NCI-H187 (cell line): ENCODE data around the gene SMG6.
"Not testable (repeated sequence)": the region's sequence is repeated elsewhere in the genome, so short reads cannot be mapped to it uniquely, and the experiment has no call there.

Experiments
- DNase-seq, 2 experiments: peaks; one replicate each; lab custom pipeline; 2025; lab: John Stamatoyannopoulos, UW

Gene SMG6

GRCh38 chr17:2303204-2304188 lies at the start of gene SMG6, which contains the start of gene SRR:
Gene SMG6, minus strand, starts transcription at chr17:2303785. Its CDS starts 65 bp downstream, at chr17:2303720.
Gene SRR, plus strand, starts transcription at chr17:2303950. Its CDS starts 11,611 bp downstream, at chr17:2315561.
- DNase-seq = peak; percentile 32 to 76

- DNase-seq = no peak
Measured at GRCh38 chr17:2351269-2351668, 47.7 kb upstream of the SMG6 start.

GRCh38 chr17:2347805-2348685 lies 44.5 kb upstream of the SMG6 start:
- peak; percentile 17 to 79 for DNase-seq

- DNase-seq = no peak
Measured at GRCh38 chr17:2346475-2346874, 42.9 kb upstream of the SMG6 start.

- DNase-seq = no peak
Measured at GRCh38 chr17:2344528-2344927, 40.9 kb upstream of the SMG6 start.

- DNase-seq = no peak
Measured at GRCh38 chr17:2343421-2343820, 39.8 kb upstream of the SMG6 start.

GRCh38 chr17:2338315-2338657 lies 34.7 kb upstream of the SMG6 start:
- DNase-seq = no peak

GRCh38 chr17:2337544-2338314 lies 34.1 kb upstream of the SMG6 start:
- no peak for DNase-seq

- DNase-seq = peak; percentile 12 to 20
Measured at GRCh38 chr17:2336852-2337543, 33.4 kb upstream of the SMG6 start, which contains the start of gene SGSM2. Gene SGSM2, plus strand, starts transcription at chr17:2337501. Its CDS starts 188 bp downstream, at chr17:2337689.

- DNase-seq = peak; percentile 27 to 70
Measured at GRCh38 chr17:2336215-2336851, 32.7 kb upstream of the SMG6 start, which contains the start of gene TSR1. Gene TSR1, minus strand, starts transcription at chr17:2336457. Its CDS starts 30 bp downstream, at chr17:2336427.

- no peak for DNase-seq
Measured at GRCh38 chr17:2335726-2336214, 32.2 kb upstream of the SMG6 start.

GRCh38 chr17:2331303-2331702 lies 27.7 kb upstream of the SMG6 start:
- no peak for DNase-seq

- no peak for DNase-seq
Measured at GRCh38 chr17:2323629-2324314, 20.2 kb upstream of the SMG6 start.

GRCh38 chr17:2321399-2321798 lies 17.8 kb upstream of the SMG6 start:
- no peak for DNase-seq

- no peak for DNase-seq
Measured at GRCh38 chr17:2319051-2319450, 15.5 kb upstream of the SMG6 start.

GRCh38 chr17:2317796-2318195 lies 14.2 kb upstream of the SMG6 start:
- no peak for DNase-seq

GRCh38 chr17:2316916-2317205 lies 13.3 kb upstream of the SMG6 start:
- not testable (repeated sequence) for DNase-seq

GRCh38 chr17:2312736-2313135 lies 9.2 kb upstream of the SMG6 start:
- no peak for DNase-seq

GRCh38 chr17:2309338-2310154 lies 6.0 kb upstream of the SMG6 start:
- no peak for DNase-seq
